NCI-H526 (cell line): ENCODE results near the gene CCDC169.

Source experiments
- DNase-seq, 2 experiments: peaks; one replicate each; lab custom pipeline; 2025; lab: John Stamatoyannopoulos, UW

Gene CCDC169

DNA sequence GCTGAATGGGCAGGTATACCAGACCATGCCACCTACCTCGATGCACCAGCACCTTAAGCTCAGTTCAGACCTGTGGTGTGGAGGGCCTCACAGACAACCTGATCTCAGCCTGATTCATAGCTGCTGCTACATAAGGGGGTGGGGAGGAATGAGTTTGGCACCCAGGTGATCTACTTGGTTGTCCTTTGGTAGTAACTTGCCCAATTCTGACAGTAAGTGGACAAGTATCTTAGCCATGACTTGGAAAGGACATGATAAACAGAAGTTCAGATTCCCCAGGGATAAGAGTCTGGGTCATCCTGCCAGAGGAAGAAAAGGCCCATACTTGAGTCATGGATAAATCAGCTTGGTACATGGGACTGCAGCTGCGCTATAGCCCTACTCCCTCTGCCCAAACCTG, 54.9 kb downstream of the CCDC169 start:
- DNase-seq, result no peak

GRCh38 chr13:36231236-36231635, 66.4 kb downstream of the CCDC169 start:
- DNase-seq, result no peak

DNA sequence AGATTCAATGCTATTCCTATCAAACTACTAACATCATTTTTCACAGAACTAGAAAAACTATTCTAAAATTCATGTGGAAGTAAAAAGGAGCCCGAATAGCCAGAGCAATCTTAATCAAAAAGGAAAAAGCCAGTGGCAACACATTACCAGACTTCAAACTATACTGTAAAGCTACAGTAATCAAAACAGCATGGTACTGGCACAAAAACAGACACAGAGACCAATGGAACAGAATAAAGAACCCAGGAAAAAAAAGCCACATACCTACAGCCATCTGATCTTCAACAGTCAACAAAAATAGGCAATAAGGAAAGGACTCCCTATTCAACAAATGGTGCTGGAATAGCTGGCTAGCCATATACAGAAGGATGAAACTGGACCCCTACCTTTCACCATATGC, 72.9 kb downstream of the CCDC169 start:
- no peak for DNase-seq

DNA sequence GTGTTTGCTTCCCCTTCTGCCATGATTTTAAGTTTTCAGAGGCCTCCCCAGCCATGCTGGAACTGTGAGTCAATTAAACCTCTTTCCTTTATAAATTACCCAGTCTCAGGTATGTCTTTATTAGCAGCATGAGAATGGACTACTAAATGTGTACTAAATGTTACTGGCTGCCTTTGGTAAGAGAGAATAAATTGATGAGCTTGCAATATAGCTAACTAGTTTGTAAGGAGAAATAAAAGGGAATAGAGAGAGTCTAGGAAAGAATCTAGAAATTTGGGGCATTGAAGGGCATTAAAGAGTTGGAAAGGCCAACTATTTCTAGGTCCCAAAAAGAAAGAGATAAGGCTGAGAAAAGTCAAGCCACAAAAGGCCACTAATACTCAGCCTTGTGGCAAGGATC, 77.7 kb downstream of the CCDC169 start:
- DNase-seq, result no peak

GRCh38 chr13:36217456-36217855, 80.2 kb downstream of the CCDC169 start:
- DNase-seq, result no peak

GRCh38 chr13:36214163-36214921, 83.3 kb downstream of the CCDC169 start, which contains the start of gene SOHLH2:
SOHLH2 (minus strand) TSS chr13:36214556; CDS start chr13:36214526, 30 bp downstream.
- no peak for DNase-seq

DNA sequence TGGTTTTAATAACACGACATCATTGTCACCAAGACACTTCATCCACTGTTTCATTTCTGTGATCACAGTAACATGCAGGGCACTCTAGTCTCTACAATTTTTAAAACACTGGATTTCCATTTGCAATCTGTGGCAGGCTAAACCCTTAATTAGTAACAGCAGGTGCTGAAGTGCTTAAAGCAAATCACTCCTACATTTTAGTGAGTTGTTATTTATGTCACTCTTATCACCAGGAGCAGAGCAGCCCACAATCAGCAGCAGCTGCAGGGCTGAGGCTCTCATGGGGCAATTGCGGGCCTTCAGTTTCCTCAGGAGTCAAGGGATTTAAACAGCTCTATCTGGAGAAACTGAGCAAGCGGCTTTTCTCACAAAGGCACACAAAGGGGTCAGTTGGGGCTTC, 84.8 kb downstream of the CCDC169 start:
- DNase-seq, result no peak

DNA sequence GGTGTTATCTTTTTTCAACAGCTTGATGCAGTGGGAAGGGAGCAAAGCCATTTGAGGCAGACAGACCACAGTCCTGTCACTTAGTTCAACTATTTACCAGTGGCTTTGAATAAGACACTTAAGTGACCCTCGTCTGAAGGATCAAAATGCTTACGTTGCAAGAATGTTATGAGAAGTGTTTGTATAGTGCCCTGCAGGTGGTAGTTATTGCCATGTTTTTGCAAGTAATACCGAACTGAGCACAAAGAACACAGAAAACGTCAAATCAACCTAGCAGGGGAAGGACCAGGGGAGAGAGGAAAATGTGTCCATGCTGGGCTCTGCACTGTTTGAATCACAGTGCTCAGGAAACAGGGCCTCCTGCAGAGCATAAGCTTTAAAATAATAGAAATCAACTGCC, 86.0 kb downstream of the CCDC169 start:
- no peak for DNase-seq

DNA sequence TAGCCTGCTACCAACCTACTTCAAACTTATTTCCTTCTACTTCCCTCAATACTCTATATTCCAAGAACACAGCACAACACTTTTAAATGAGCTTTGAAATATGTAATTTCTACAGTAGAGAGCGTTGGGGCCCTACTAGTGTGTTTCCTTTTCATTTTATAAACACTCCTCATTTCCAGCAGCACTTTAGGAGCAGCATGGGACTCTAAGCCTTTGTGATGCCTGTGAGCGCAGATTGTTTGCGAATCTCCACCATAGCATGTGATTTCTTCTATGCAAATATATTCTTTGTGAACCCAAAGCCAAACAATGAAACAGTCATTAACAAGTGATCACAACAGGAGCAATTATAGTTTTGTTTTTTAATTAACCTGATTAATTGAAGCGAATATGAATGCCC, 86.9 kb downstream of the CCDC169 start:
- DNase-seq, result peak in 1 of 2 experiments; percentile 48

- no peak for DNase-seq
Measured at GRCh38 chr13:36207672-36208071, 89.9 kb downstream of the CCDC169 start.

- no peak for DNase-seq
Measured at GRCh38 chr13:36193151-36193855, 104.3 kb downstream of the CCDC169 start.

DNA sequence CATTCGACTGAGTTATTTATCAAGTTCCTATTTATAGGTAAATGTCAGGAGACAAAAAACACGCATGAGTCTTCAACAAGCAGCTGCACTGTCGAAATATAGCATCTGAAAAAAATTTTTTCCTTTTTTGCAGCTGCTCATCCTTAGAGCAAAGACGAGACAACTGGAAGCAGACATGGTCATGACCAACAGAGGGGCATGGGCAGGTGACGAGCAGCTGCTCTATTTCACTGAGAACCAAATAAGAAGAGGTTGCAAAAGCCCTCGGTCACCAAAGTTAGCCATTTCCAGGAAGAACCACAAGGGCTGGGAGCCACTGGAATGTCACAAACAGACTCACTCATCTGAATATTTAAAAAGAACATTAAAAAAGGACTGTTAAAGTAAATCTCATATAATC, 105.4 kb downstream of the CCDC169 start:
- DNase-seq, result no peak

- no peak for DNase-seq
Measured at GRCh38 chr13:36190771-36191170, 106.8 kb downstream of the CCDC169 start.

- DNase-seq, result no peak
Measured at GRCh38 chr13:36188441-36188840, 109.2 kb downstream of the CCDC169 start.

DNA sequence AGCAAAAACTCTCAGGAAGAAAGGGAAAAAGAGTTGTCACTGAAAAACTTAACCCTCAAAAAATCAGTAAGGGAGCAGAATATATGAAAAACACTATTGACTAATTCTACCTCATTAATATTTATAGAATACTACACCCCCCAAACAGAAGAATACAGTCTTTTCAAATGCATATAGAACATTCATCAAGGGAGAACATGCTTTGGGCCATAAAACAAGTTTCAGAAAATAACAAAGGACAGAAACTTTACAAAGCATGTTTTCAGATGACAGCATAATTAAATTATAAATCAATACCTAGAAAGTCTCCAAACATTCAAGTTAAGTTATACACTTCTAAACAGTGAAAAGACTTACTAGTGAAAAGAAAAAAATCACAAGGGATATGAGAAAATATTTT, 113.7 kb downstream of the CCDC169 start:
- DNase-seq, result no peak
